ENCODE data around the gene MYO1F. TPM values are rescaled to one million over a fixed set of nuclear protein-coding genes. Genes with fewer than 3 reads are reported as not detected.
"Not testable (repeated sequence)": the region's sequence is repeated elsewhere in the genome, so short reads cannot be mapped to it uniquely, and the experiment has no call there.

The MYO1F gene
- total RNA-seq, 1 donor from 2014 or later, result not detected

- no peak for DNase-seq (ENCODE audit: low read depth)
These were observed 23.6 kb upstream of the MYO1F start for GRCh38 chr19:8600816-8601215.

DNA sequence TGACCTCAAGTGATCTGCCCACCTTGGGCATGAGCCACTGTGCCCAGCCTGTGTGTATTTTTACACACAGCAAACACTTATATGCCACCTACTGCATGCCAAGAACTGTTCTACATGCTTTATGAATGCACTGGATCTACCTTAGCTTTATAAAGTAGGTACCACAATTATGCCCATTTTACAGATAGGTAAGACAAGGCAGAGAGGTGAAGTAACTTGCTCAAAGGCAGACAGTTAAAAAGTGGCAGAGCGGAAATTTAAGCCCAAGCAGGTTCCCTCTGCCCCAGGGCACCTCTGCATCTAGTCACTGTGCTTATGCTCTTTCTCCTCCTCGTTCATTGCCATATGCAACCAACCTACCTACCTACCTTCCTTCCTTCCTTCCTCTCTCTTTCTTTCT is 22.8 kb upstream of the MYO1F start:
- no peak for DNase-seq (ENCODE audit: low read depth)

- DNase-seq (ENCODE audit: low read depth), result no peak
These were observed 18.9 kb upstream of the MYO1F start for GRCh38 chr19:8596168-8596567.

- no peak for DNase-seq (ENCODE audit: low read depth)
These were observed 18.4 kb upstream of the MYO1F start for GRCh38 chr19:8595651-8596050.

DNA sequence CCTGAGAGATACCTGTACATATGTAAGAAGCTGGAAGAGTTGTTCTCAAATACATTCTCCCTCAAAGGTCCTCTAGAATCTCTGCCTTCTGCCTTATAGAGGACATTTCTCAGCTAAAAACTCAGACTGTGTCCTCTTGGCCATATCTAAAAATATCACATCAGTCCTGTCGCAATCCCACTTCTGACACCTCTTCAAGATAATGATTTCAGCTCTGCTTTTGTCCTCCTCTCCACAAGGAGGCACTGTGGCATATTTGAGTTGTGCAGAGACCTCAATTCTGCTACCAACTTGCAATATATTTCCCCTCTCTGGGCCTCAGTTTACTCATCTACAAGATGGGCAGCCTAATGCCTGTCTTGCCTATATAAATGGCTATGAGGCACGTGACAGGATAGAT is 16.7 kb upstream of the MYO1F start:
- no peak for DNase-seq (ENCODE audit: low read depth)

DNA sequence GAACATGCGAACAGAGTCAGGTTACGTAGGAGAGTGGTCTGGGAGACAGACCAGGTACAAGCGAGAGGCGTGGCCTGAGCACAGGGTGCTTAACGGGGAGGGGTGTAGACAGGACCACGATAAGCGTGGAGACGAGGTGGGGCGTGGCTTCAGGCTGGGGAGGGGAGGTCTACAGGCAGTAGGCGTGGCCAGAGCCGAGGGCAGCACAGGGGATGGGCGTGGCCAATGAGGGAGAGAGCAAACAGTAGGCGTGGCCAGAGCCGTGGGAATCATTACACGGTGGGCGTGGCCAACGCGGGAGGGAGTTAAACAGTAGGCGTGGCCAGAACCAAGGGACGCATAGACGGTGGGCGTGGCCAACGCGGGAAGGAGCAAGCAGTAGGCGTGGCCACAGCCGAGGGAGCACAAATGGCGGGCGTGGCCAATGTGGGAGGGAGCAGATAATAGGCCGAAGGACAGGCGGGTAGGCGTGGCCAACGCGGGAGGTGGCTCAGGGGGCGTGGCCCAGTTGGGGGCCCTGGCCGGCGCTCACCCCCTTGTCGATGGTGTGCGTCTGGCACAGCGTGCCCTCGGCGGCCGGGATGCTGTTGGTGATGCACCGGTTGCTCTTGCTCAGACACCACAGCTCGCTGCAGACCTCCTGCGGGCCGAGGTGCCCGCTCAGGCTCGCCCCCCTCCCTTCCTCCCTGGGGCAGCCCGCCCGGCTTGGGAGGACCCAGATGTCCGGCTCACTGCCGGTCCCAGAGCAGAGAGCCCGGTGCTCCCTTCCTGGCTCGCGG is 15.2 kb upstream of the MYO1F start:
- no peak for DNase-seq (ENCODE audit: low read depth)

- DNase-seq (ENCODE audit: low read depth), result no peak
These were observed 12.0 kb upstream of the MYO1F start for GRCh38 chr19:8589177-8589714.

- DNase-seq (ENCODE audit: low read depth), result no peak
These were observed 8.9 kb upstream of the MYO1F start for GRCh38 chr19:8585894-8586750.

GRCh38 chr19:8584965-8585893 is 8.0 kb upstream of the MYO1F start:
- no peak for DNase-seq (ENCODE audit: low read depth)

DNA sequence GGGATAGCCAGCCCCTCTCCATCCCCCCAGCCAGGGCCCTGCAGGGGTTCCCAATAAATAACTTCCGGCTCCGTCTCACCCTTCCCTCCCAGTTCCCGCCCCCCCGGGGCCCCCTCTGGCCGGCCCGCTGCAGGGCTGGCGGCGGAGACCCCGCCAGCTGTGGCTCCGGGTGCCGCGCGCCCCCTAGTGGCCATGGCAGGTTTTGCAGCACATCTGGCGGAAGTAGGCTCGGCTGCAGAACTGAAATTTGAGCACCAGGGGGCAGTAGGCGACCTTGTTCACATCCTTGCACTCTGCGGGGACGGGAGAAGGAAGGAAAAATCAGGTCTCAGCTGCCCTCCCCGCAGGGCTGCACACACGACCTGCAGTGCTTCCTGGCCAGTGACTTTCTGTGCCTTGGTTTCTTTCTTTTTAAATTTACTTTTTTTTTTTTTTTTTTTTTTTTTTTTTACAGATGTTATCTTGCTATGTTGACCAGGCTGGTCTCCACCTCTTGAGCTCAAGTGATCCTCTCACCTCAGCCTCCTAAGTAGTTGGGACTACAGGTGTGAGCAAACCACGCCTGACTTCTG is 3.6 kb upstream of the MYO1F start:
- DNase-seq (ENCODE audit: low read depth), result peak; percentile 62

DNA sequence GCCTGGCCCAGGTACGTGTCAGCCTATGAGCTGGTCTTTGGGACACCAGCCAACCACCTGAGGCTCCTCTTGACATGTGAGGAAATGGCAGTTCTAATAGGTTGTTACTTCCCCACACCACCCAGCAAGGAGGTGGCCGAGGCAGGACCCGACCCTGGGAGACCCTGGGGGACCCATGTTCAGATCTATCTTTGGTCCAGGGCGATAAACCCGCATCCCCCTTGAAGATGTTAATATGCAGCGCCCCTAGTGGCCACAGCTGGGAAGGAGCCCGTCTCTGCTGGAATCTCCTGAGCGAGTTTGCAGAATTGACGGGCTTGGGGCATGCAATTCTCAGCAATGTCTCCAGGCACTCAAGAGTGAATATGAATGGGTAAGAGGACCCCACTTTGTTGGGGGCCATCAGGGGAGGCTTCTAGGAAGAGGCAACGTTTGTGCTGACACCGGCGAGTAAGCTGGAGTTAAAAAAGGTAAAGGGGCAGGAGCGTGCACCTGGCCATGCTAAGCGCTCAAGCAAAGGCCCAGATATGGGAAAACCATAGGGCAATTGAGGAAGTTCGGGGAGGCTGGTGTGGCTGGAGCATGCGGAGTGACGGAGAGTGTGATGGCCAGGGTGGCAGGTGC is 1.5 kb upstream of the MYO1F start:
- DNase-seq (ENCODE audit: low read depth), result peak; percentile 69

- DNase-seq (ENCODE audit: low read depth), result no peak
These were observed 499 bp upstream of the MYO1F start for GRCh38 chr19:8577741-8578140.

- no peak for DNase-seq (ENCODE audit: low read depth)
These were observed 809 bp downstream of the MYO1F start for GRCh38 chr19:8576273-8576993.

- DNase-seq (ENCODE audit: low read depth), result no peak
These were observed 1.7 kb downstream of the MYO1F start for GRCh38 chr19:8575467-8575997.

GRCh38 chr19:8574619-8574922 is 2.7 kb downstream of the MYO1F start:
- DNase-seq (ENCODE audit: low read depth), result not testable (repeated sequence)

GRCh38 chr19:8573316-8573715 is 3.9 kb downstream of the MYO1F start:
- no peak for DNase-seq (ENCODE audit: low read depth)

DNA sequence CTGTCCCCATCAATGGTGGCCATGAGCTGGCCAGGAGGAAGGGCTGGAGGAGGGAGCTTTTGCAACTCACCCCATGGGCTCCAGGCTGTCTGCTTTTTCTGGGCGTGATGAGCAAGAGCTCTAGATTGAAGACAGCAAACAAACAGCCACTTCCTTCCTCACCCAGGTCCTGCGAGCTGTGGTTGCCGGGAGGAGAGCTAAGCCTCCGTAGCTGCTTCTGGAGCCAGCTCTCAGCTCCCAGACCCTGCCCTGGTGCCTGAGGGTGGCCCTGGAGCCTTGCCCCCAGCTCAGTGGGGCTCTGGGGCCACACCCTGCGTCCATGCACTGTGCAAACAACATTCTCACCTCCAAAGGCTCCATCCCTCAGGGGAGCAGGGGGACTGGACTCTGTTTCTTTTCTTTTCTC is 6.2 kb downstream of the MYO1F start:
- no peak for DNase-seq (ENCODE audit: low read depth)

DNA sequence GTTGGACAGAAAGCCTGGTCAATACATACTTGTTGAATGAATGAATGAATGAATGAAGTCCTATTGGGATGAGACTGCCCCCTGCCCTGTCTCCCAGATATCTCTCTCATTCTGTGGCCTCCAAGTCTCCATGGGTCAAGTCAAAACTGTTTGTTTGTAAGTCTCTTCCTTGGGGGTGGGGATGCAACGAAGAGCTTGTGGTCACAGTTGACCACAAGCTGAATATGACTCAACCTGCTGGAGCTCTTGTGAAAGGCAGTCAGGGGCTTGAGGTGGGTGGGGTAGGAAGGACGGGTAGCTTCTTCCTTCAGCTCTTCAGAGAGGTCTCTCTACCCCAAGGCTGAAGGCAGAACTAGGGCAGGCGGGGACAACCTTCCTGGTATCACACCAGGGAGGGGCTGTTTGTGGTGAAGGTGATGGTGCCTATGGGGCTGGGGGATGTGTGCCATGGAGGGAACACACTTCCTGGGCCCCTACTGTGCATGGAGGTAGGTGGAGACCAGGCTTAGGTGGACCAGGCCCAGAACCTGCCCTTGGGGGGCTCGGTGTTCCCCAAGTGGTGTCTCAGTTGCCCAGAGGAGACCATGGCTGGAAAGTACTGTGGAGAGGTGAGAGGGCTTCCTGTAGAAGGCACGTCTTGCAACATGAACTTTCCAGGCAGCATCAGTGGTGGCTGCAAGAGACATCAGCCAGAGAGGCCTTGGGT is 8.0 kb downstream of the MYO1F start:
- DNase-seq (ENCODE audit: low read depth), result peak; percentile 90

Measured in myocyte (in vitro differentiated cells).